Transverse colon (tissue), 4 donors: ENCODE results near the gene TIAM1.

Experiments used
- CTCF ChIP-seq, 5 experiments: fragments of 200-600 bp in 3 of 5; fragments of 450-650 bp in 2 of 5; sonication (generic) in 3 of 5; IDR thresholded peaks; 1 replicate in 2 of 5; 2 replicates in 3 of 5; pipeline ENCODE4 v1.5.1; 2016 to 2017; ENCODE audit warnings: antibody characterized with exemption in 5 of 5, inconsistent platforms in 3 of 5, mild to moderate bottlenecking in 2 of 5, moderate library complexity in 1 of 5
- EP300 ChIP-seq: sonication (generic); formaldehyde crosslinking; IDR thresholded peaks from one replicate; pipeline ENCODE4 v1.6.1; 2017; ENCODE audit warnings: antibody characterized with exemption, low read depth
- POLR2A ChIP-seq: fragments of 450-650 bp; IDR thresholded peaks from one replicate; pipeline ENCODE4 v1.6.1; 2016; ENCODE audit warnings: antibody characterized with exemption, mild to moderate bottlenecking, moderate library complexity
- POLR2AphosphoS5 ChIP-seq, 3 donors: sonication (generic); formaldehyde crosslinking; IDR thresholded peaks; one replicate each; pipeline ENCODE4 v1.6.1; 2016; ENCODE audit warnings: antibody characterized with exemption in 3 of 3

GRCh38 chr21:31145274-31145673, 198.8 kb downstream of the TIAM1 start:
- no peak for TF ChIP-seq EP300
- no peak for TF ChIP-seq CTCF (IDR thresholded peaks at IDR 0.05)
- no peak for TF ChIP-seq POLR2AphosphoS5 (IDR thresholded peaks at IDR 0.05)
- TF ChIP-seq POLR2A: no peak
